HG03159 (cell line): ENCODE results near the gene SBSN.

ENCODE experiments used
- ATAC-seq: cut with Tn5 transposase; IDR thresholded peaks from one replicate; pipeline ENCODE4 v1.9.1; 2021; ENCODE audit warnings: mild to moderate bottlenecking, moderate library complexity; ENCODE audit not compliant: unreplicated experiment

SBSN gene

DNA sequence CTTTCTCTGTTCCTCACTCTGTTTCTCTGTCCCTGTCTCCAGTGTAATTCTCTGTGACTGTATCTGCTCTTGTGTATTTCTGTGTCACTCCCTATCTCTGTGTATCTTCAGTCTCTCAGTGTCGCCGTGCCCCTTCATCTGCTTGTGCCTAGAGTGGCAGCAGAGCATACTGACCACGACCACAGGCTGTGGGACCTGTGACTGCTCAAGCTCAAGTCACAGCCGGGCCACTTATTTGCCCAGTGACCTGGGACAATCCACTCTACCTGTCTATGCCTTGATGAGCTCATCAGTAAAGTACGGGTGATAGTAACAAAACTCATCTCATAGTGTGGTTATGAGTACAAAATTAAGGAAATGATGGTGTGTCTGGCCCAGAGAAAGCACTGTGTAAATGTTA is 26.0 kb upstream of the SBSN start:
- ATAC-seq = no peak

DNA sequence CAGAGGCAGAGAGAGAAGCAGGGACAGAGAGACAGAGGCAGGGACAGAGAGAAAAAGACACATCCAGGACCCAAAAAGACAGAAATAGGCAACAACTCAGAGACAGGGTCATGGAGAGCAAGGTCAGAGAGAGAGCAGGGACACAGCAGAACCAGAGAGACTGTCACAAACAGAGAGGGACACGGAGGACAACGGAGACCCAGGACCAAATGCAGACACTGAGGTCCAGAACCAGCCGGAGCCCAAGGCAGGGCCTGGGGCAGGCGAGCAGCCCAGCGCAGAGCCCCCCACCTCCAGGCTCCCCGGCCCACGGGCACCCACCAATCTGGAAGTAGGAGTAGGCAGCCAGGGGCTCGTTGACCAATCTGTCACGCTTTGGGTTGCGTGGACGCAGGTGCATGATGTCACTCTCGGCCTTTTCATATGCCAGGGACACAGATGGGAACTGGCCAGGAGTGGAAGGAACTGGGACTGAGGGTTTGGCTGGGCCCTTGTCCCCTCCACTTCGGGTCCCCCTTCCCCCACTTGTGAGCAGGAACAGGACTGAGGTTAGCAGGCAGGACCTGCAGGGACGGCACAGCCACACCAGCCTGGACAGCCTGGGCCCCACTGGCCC is 25.4 kb upstream of the SBSN start:
- ATAC-seq = no peak

DNA sequence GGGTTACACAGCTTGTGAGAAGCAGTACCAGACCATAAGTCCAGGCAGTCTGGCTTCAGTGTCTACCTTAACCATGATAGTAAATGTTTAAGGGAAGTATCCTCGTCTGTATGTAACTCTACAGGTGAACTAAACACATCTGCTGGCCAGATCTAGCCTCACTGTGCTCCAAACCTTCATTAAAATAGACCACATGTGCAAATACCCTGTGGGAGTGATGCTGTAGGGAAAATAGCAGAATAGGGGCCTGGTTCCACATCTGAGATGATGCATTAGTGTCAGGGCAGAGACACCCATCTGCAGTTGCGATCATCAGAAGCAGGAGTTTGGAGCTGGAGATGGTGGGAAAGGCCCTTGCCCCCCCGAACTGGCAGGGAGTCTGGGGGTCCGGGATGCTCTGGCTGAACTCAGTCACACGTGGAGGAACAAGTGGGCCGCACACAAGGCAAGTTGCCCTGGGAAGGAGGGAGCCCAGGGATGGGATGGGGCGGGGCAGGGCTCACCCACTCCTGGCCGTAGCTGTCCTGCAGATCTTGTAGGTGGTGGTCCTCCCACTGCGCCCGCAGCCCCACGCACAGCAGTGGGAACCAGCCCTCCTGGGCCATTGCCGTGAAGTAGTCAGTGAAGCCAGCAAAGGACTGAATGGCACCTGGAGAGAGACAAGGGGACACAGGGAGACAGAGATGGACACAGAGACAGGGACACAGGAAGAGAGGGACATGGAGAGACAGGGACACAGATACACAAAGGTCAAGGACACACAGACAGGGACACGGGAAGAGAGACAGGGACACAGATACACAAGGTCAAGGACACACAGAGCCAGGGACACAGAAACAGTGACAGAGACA is 24.6 kb upstream of the SBSN start:
- ATAC-seq = no peak

DNA sequence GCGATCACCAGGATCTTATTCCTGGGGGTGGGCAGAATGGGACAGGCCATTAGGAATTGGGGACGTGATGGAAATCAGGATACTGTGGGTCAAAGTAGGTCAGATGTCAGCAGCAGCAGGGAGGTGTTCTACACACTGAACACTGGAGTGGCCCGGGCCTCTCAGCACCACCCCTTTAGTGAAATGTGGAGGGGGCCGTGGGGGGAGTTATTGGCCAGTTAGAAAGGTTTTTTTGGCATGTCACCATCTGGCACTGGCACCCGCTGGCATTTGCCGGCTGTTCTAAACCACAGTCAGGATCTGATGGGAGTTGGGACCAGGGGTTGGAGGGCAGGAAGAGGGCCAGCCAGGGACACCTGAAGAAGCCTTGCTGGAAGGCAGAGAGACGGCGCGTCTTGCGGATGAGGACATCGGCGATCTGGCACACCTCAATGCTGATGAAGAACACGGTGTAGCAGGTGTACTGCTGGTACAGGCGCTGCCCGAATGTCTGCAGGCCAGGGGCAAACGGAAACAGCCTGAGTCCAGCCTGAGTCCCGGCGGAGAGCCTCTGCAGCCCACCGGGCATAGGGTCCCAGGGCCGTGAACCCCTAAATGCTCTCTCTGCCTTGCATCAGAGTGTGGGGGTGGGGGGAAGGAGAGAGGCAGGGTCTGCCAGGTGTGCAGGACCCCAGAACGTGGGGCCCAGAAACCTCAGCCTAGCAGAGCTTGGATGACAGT is 23.1 kb upstream of the SBSN start:
- no peak for ATAC-seq

DNA sequence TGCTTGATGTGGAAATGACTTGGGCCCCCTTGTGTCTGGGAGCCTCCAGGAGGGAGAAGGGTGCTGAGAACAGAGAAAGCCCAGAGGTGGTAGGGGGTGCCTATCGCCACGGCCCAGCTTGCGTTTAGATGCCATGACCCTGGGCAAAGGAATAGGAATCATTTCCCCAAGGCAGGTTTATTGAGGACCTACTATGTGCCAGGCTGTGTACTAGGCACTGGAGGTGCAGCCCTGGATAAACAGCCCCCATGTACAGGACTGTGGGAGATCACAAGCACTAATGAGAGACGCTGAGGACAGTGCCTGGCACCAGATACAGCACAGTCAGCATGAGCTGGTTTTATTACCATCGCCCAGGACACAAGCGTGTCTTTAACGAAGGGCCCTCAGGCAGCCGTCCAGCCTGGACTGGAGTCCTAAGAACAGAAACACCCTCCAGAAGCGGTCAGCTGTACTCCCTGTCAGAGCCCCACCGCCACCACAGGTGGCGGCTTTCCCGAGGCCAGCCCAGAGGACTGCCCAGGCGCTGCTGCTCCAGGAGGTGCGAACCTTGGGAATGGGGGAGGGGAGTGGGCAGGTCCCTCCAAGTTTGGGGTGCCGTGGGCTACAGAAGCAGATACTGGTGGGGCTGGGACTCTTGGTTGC is 21.9 kb upstream of the SBSN start:
- no peak for ATAC-seq

DNA sequence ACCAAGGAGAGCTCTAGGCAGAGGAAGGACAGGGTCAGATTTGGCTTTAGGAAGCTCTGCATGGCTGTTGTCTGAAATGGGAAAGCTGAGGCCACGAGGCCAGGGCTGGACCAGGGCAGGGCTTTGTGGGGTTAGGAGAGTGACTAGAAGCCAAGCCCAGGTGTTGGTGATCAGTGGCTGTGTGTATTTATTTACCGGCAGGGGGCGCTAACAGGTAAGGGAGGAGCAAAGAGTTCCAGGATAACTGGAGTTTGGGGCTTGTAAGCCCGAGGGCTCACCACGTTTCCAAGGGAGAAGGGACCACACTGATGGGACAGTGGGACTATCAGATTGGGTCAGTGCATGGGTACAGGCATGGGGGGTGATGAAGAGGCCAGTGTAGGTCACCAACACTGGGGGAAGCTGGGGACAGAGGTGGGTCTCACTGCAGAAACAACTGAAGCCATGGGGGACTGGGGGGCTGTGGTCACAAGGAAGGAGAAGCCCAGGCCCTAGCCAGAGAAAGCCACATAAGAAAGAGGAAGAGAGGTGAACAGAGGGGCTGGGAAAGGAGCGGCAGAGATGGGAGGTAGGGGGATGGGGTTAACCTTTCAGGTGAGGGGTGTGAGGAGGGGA is 21.2 kb upstream of the SBSN start:
- ATAC-seq = no peak

DNA sequence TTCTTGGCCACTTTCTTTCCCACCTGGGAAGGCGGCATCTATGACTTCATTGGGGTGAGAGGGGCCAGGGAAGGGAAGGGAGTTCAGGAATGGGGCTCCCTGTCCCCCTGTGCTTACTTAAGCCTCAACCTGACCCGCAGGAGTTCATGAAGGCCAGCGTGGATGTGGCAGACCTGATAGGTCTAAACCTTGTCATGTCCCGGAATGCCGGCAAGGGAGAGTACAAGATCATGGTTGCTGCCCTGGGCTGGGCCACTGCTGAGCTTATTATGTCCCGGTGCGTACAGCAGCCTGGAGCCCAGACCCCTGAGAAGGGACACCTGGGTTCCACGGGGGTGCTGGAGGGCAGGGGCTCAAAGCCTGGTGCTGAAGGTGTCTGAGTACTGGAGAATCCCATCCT is 18.4 kb upstream of the SBSN start:
- no peak for ATAC-seq

DNA sequence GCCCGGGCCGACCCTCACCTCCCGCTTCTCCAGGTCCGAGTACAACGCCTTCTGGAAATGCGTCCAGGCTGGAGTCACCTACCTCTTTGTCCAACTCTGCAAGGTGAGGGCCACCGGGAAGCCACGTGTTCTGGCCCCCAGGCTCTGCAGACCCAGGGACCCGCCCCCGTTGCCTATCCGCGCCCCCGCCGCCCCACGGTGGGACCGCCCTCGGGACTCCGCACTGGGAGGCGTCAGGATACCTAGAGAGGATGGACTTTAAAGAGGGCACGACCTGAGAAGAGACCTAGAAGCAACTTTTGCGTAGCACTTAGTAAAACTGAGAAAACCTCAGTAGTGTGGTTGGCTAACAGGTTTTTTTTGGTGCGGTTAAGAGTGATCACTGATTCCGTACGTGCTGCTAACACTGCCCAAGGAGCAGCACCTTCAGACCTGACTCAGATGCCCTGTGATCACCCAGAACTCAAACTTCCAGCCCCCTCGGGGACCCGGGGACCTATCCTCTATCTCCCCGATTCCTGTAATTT is 17.8 kb upstream of the SBSN start:
- ATAC-seq = peak; percentile 36

DNA sequence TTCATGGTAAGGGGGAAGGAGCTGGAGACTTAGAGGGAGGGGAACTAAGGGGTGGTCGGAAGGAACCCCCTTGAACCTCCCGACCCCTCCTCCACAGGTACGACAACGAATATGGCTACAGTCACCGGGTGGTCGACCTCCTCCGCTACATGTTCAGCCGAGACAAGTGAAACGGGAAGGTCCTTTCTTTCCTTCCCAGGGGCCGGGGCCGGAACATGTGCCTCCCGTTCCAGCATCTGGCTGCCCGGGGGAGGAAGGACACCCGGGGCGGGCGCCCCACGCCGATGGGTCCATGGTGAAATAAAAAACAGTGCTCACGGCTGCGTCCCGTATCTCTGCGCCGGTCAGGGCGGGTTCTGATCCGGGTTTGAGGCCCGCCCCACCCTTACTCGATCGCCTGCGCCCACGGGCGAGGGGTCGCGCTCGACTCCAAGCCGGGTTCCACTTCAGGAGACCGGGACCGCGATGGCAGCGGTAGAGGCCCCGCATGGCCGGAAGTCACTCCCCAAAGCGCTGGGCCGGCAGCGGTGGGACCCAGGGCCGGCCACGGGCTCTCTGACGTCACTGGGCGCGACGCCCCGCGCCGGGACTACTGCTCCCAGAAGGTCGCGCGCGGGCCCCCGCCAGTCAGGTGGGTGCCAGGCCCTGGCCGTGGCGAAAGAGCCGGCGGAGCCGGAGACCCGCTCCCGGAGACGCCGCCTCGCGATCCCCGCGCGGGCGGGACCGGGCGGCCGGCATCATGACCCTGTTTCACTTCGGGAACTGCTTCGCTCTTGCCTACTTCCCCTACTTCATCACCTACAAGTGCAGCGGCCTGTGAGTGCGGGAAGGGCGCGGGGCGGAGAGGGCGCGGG is 17.1 kb upstream of the SBSN start, which contains the start of gene TMEM147:
Gene TMEM147 (plus strand): TSS at position 626 of the 854 bp plus-strand sequence. CDS start 114 bp downstream, at position 740.
- ATAC-seq = peak; percentile 81

DNA sequence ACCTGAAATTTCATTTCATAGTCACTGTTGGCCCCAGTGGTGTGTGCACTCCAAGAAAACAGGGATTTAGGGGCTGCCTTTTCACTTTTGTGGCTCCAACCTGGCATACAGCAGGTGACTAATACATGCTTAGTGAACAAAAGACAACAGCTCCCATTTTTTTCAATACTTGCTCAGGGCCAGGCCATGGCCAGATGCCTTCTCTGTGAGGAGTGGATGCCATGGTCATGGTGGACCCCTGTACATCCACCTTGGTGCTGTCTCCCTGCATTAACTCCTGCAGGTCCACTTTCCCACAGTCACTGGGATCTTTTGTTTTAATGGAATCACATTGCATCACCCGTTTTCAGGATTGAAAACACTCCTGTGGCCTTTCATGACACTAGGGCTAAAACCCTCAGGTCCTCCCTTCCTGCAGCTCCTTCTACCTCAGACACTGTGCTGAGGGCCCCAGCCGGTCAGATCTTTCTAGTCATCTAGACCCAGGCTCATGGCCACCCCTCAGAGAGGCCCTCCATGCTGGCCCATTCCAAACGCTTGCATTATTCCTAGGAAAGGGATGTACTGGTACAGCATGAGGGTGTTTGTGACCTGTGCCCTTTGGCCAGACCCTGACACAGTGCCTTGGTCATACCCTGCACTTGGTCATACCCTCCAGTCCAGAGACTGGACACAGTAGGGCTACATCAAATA is 16.1 kb upstream of the SBSN start:
- no peak for ATAC-seq

DNA sequence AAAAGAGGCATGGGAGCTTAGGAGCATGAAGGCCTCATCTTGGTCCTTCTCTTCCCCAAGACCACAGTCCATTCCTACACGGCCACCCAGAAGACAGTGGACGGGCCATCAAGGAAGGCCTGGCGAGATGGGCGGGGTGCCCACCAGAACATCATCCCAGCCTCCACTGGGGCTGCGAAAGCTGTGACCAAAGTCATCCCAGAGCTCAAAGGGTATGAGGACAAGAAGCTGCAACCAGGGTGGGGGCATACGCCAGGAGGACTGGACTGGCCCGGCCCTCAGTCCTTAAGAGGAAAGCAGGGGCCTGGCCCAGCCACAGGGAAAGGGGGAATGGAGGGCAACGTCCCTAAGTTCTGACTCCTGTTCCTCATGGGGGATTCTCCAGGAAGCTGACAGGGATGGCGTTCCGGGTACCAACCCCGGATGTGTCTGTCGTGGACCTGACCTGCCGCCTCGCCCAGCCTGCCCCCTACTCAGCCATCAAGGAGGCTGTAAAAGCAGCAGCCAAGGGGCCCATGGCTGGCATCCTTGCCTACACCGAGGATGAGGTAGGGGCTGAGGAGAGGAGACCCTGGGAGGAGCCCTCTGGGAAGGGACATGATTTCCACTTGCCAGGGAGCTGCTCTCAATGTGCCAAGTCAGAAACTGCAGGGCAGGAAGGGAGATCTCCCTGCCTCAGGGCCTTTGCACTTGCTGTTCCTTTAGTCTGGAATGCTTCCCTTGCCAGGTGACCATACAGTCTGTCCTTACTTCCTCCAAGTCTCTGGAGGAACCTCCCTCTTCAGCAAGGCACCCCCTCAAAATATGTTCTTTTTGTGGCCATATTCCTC is 15.4 kb upstream of the SBSN start:
- ATAC-seq = no peak

DNA sequence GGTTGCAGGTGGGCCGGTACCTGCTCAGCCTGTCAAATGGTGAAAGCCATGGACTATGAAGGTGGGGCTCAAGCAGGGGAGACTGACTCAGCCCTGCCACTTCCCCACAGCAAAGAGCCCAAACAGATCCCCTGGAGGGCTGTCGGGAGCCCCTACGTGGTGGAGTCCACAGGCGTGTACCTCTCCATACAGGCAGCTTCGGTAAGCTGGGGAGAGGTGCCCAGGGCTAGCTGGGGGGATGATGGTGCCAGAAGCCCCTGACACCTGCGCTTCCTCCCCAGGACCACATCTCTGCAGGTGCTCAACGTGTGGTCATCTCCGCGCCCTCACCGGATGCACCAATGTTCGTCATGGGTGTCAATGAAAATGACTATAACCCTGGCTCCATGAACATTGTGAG is 14.1 kb upstream of the SBSN start:
- no peak for ATAC-seq

DNA sequence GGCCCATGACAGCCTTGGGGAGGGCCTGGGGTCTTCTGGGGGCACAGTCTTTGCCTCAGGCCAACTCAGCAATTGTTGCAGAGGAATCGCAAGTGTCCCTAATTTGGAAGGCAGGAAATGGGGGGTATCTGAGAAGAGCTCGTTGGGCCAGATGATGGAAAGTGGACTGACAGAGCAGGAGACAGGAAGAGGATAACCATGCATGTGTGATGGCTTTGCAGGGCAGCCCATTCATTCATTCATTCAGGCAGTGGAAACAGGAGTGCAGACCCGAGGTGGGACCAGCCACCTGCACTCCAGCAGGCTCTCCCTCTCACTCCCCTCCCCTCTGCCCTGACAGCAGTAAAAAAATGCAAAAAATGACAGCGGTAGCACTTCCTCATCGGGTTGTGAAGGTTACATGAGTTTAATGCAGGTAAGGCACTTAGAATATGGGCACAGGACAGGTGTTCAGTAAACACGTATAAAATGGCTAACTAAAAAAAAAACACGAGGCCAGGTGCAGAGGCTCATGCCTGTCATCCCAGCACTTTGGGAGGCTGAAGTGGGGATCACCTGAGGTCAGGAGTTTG is 12.3 kb upstream of the SBSN start:
- no peak for ATAC-seq

DNA sequence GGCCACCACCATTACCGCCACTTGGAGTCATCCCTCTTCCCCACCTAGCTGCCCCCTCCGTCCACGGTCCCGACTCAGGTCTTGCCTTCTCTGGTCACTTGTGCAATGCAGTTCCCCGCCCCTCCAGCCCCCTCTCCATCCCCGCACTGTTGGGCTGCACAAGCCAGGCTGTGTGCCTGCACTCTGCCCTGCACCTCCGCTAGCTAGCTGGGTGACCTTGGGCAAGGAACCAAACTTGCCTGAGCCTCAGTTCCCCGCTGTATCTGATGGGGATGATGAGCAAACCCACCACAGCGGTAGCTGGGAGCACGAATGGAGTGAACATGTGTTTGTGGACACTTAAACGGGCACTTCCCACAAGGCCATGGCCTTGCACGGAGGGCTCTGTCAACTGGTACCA is 11.7 kb upstream of the SBSN start:
- ATAC-seq = no peak

DNA sequence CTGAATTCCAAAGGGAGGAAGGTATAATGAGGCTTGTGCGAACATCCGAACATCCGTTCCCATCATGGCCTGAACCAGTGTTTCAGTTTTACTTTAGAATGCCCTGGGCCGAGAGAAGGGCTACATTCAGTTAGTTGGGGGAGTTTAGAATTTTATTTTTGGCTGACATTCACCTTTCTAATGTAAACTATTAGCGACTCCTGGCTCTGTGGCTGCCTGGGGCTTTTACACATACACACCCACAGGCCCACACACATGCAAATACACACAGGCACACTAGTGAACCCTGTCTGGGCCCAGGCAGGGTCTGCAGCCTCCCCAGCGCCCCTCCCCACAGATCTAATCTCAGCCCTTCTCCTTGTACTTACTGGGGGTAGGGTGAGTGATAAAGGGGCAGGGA is 11.2 kb upstream of the SBSN start:
- no peak for ATAC-seq

DNA sequence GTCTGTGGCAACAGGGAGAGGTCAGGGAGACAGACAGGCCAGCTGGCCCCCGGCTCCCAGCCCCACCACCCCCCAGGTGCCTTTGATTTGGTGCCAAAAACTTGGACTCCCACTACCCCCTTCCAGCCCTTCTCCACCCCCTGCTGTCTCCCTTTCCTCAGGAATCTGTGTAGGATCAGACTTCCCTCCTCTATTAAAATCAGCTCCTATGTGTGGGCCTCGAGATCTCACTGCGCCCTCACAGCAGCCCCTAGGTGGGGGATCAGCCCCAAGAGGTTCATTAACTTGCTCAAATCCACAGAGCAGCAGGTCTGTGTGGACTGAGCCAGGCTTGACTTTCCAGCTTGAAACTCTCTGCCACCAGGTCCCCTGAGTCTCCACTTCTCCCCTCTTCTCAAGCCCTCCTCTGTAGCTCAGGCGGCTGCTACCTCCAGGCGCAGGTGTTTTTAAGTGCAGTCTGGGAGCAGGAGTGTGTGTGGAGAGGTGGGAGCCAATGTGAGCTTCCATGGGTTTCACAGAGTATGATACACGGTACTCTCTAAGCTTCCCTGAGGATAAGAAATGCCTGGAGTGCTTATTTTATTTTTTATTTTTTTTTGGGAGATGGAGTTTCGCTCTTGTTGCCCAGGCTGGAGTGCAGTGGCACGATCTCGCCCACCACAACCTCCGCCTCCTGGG is 6.8 kb upstream of the SBSN start:
- ATAC-seq = no peak

DNA sequence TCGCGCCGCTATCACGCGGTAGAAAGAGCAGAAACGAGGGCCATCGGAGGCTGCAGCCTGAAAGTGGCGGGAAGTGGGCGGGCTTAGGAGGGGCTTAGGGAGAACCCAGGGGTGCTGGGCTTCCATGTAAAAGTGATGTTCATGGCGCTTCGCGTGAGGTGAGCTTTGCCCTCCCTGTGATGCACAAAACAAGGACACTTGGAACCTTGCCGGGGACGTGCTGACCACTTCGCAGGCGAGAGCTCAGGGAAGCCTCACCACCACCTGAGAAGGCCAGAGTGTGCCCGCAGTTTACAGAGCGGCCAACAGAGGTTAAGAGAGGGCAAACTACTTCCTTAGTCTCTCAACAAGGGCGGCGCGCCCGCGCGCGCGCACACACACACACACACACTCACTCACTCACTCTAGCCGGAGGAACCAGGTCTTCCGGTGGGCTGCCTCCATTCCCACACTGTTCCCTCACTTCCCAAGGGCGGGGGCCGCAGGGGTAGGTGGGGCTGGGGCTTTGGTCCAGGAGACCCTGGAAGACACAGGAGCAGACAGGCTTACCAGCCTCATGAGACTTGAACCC is 5.8 kb upstream of the SBSN start:
- no peak for ATAC-seq
